Smooth muscle cell (in vitro differentiated cells): ENCODE data around the gene MRPS6. TPM values are rescaled to one million over a fixed set of nuclear protein-coding genes. Genes with fewer than 3 reads are reported as not detected.

Experiments
- DNase-seq: peaks from one replicate; lab custom pipeline; 2025; ENCODE audit not compliant: unreplicated experiment; lab: John Stamatoyannopoulos, UW
- H2AFZ ChIP-seq: fragments of 200-600 bp; sonication (generic); 2 replicates; pipeline ENCODE4 v1.6.0; 2016; ENCODE audit warnings: antibody characterized with exemption, low read depth, mild to moderate bottlenecking
- H3F3A ChIP-seq: fragments of 200-600 bp; sonication (generic); 2 replicates; pipeline ENCODE4 v1.6.0; 2017; ENCODE audit warnings: antibody characterized with exemption, low read depth
- H3K27ac ChIP-seq: fragments of 200-600 bp; sonication (generic); 2 replicates; pipeline ENCODE4 v1.5.1; 2016; ENCODE audit warnings: low read depth, mild to moderate bottlenecking
- H3K27me3 ChIP-seq: fragments of 200-600 bp; sonication (generic); 2 replicates; pipeline ENCODE4 v1.6.1; 2016; ENCODE audit warnings: low read depth, mild to moderate bottlenecking
- H3K36me3 ChIP-seq: fragments of 200-600 bp; sonication (generic); 2 replicates; pipeline ENCODE4 v1.5.1; 2016; ENCODE audit warnings: low read depth
- H3K4me1 ChIP-seq: fragments of 200-600 bp; sonication (generic); 2 replicates; pipeline ENCODE4 v1.5.1; 2016; ENCODE audit warnings: low read depth
- H3K4me2 ChIP-seq: fragments of 200-600 bp; sonication (generic); 2 replicates; pipeline ENCODE4 v1.6.0; 2016; ENCODE audit warnings: mild to moderate bottlenecking
- H3K4me3 ChIP-seq: fragments of 200-600 bp; sonication (generic); 2 replicates; pipeline ENCODE4 v1.5.1; 2016; ENCODE audit warnings: mild to moderate bottlenecking
- H3K79me2 ChIP-seq: fragments of 200-600 bp; sonication (generic); 2 replicates; pipeline ENCODE4 v1.6.0; 2016; ENCODE audit warnings: low read depth, mild to moderate bottlenecking
- H3K9ac ChIP-seq: fragments of 200-600 bp; sonication (generic); 2 replicates; pipeline ENCODE4 v1.6.0; 2016; ENCODE audit warnings: low read depth
- H3K9me3 ChIP-seq: fragments of 200-600 bp; sonication (generic); replicated peaks from 2 replicates; pipeline ENCODE4 v1.5.1; 2016; ENCODE audit warnings: low read depth
- H4K20me1 ChIP-seq: fragments of 200-600 bp; sonication (generic); 2 replicates; pipeline ENCODE4 v1.6.0; 2016; ENCODE audit warnings: low read depth
- WGBS: methylation state at CpG from one replicate; pipeline ENCODE4 v1.1.7; 2016; ENCODE audit warnings: low lambda C conversion rate; 5-methylcytosine and 5-hydroxymethylcytosine counted together
- polyA plus RNA-seq: library from polyadenylated mRNA; unstranded; fragments of >200 nt; fragmentation: Nextera tagmentation; extraction: Ambion mirVana; gene quantifications from 2 replicates; pipeline ENCODE4 v1.2.1, GENCODE V29; 2016
- total RNA-seq: library from RNA; depleted of rRNA; stranded (reverse); fragments of >200 nt; gene quantifications from 2 replicates; pipeline ENCODE4 v1.2.3, GENCODE V29; 2014
- TF ChIP-seq, protein P1 (sequence below): fragments of 200-600 bp; sonication (generic); IDR thresholded peaks from 2 replicates; pipeline ENCODE4 v1.5.1; 2017; ENCODE audit warnings: borderline replicate concordance, mild to moderate bottlenecking, antibody characterized with exemption; ENCODE audit not compliant: insufficient read depth, poor library complexity, severe bottlenecking

MRPS6 gene
- total and polyA plus RNA-seq, 2 experiments from 2014 or later, result 47.8 to 152 TPM

DNA sequence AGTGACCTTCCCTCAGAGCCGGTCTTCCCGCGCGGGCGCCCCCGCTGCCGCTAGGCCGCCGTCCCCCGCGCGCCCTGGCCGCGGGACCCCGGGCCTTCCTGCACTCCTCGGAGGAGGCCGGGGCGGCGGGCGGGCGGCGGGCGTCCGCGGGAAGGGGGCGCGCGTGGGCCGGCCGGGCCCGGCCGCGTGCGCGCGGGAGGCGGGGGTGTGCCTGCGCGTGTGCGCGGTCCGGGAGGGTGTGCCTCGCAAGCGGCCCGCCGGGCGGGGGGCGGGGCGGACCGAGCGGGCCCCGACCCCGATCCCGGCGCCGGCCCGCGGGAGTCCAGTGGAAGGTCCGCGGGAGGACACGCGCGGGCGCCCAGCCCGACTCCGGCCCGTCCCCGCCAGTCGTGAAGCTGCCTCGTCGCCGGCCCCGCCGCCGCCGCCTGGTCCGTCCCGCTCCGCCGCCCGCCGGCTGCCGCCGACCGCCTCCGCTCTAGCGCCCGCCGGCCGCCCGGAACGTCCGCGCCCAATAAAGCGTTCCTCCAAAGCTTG is 438 bp downstream of the MRPS6 start:
- H3K9ac ChIP-seq, result peak overlapping the region; percentile 79
- H3K79me2 ChIP-seq, result peaks cover 48% of the 10 kb centered on the region
- WGBS, result under 1% methylated on average over 53 of the region's 95 CpGs
- peak overlapping the region; percentile 80 for H3K4me3 ChIP-seq
- DNase-seq, result no peak
- H4K20me1 ChIP-seq, result peaks cover 47% of the 10 kb centered on the region
- TF ChIP-seq, protein P1, sequence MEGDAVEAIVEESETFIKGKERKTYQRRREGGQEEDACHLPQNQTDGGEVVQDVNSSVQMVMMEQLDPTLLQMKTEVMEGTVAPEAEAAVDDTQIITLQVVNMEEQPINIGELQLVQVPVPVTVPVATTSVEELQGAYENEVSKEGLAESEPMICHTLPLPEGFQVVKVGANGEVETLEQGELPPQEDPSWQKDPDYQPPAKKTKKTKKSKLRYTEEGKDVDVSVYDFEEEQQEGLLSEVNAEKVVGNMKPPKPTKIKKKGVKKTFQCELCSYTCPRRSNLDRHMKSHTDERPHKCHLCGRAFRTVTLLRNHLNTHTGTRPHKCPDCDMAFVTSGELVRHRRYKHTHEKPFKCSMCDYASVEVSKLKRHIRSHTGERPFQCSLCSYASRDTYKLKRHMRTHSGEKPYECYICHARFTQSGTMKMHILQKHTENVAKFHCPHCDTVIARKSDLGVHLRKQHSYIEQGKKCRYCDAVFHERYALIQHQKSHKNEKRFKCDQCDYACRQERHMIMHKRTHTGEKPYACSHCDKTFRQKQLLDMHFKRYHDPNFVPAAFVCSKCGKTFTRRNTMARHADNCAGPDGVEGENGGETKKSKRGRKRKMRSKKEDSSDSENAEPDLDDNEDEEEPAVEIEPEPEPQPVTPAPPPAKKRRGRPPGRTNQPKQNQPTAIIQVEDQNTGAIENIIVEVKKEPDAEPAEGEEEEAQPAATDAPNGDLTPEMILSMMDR, result no peak
- peaks cover 38% of the 10 kb centered on the region for H3K4me1 ChIP-seq
- no peaks in the 10 kb centered on the region for H3K36me3 ChIP-seq
- peak overlapping the region; percentile 89 for H3K4me2 ChIP-seq
- no peaks in the 10 kb centered on the region for H3K9me3 ChIP-seq
- H3K27me3 ChIP-seq, result no peaks in the 10 kb centered on the region
- H2AFZ ChIP-seq, result peak overlapping the region; percentile 8
- no peaks in the 10 kb centered on the region for H3F3A ChIP-seq
- H3K27ac ChIP-seq, result peak overlapping the region; percentile 53

DNA sequence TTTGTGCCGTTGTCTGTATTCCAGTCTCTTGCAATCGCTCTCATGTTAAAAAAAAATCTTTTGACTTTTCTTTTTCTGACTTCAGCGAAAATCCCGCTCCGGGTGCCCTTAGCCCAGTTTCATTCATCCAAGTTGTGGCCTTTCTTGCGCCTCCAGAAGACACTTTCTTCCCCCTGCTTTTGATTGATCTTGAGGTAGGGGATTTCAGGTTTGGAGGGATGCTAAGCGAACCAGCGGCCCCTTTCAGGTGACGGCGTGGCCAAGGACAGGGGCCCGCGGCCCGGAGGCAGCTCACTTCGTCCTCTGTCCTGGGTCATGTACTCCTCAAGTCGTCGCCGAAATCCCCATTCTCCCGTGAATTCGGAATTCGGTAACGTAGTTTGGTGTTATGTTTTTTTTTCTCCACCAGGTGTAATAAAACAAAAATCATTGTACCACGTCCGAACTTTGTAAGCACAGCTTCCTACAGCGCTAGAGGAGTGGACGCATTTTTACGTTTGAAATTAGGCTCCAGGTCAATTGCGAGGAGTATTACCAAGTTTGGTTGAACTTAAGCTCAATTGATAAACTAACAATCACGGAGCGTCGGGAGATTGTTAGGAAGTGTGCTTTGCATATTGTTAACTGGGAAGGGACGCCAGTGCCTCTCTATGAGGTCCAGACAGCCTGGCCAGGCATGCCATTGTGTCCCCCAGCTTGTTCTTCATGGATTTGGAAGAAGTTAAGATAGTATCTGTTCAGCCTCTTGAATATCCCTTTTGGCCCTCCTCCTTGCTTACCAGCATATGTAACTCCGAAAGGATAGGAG is 1.1 kb downstream of the MRPS6 start:
- Histone ChIP-seq H2AFZ (peak overlapping the region; percentile 8), H3K79me2 (peaks cover 52% of the 10 kb centered on the region), H3K4me3 (peak overlapping the region; percentile 80), H3K4me2 (peak overlapping the region; percentile 89), H3K9ac (peak overlapping the region; percentile 69), H3F3A (no peaks in the 10 kb centered on the region), H3K36me3 (no peaks in the 10 kb centered on the region), H3K9me3 (no peaks in the 10 kb centered on the region), H3K27me3 (no peaks in the 10 kb centered on the region), H3K27ac (no peak overlapping the region), H4K20me1 (peaks cover 52% of the 10 kb centered on the region), H3K4me1 (peaks cover 42% of the 10 kb centered on the region)
- DNase-seq, result no peak
- WGBS, result 3% methylated on average over 32 of the region's 32 CpGs
- TF ChIP-seq, protein P1, result peak; percentile 2

DNA sequence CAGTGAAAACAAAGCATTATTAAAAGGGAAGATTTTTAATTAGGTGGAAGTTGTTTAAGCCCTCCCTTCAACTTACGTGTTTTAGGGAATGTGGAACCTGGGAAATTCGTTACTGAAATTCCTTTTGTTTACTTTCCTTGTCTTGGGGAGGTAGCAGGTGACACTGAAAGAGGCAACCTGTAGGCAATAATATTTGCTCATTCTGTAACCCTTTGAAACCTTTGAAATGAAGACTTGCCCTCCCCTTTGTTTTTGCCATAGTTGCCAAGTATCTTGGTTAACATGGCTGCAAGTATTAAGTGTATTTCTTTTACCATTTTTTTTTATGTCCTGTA is 1.7 kb downstream of the MRPS6 start:
- no peaks in the 10 kb centered on the region for H3K9me3 ChIP-seq
- peaks cover 58% of the 10 kb centered on the region for H4K20me1 ChIP-seq
- TF ChIP-seq, protein P1, result no peak
- peaks cover 42% of the 10 kb centered on the region for H3K4me1 ChIP-seq
- 44% methylated on average over 2 of the region's 2 CpGs for WGBS
- H3K27ac ChIP-seq, result no peak overlapping the region
- no peaks in the 10 kb centered on the region for H3K36me3 ChIP-seq
- no peak for DNase-seq
- H3K4me2 ChIP-seq, result peak overlapping the region; percentile 89
- H3K9ac ChIP-seq, result peak overlapping the region; percentile 69
- H3K79me2 ChIP-seq, result peaks cover 58% of the 10 kb centered on the region
- no peak overlapping the region for H2AFZ ChIP-seq
- H3K27me3 ChIP-seq, result no peaks in the 10 kb centered on the region
- no peaks in the 10 kb centered on the region for H3F3A ChIP-seq
- H3K4me3 ChIP-seq, result peak overlapping the region; percentile 80
